ENCODE results near the gene ARHGEF35.
"Not testable (repeated sequence)": the region's sequence is repeated elsewhere in the genome, so short reads cannot be mapped to it uniquely, and the experiment has no call there.

The ARHGEF35 gene

DNA sequence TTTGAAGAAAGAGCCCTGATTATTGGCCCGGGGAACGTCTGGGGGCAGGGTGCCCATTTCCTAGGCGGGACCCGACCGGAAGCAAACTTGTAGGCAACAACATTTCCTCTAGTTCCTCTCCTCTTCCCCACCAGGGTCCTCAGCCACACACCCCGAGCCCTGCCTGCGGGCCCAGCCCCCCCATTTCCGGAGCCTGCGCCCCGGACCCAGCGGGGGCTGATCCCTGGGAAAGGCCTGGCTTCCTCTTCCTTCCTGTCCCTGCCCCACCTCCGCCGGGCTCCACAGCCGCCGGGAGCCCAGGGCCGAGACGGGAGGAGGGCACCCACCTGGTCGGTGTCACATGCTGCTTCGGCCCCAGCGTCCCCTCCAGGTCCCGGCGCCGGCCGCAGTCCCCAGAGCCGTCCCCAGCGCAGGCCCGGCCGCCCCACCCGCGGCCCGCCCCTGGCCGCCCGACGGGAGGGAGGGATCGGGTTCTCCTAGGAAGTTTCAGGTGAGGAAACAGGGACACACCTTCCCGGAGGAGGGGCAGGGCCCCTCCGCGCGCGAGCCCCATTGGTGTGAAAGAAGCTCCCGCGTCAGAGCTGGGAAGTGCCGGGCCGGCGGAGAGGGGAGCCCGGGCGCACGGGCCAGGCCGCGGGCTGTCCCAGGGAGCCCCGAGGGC is at the start of gene ARHGEF35:
Gene ARHGEF35, minus strand, starts transcription at position 622 of the 661 bp plus-strand sequence. CDS start 7,450 bp downstream, outside the sequence.
- not testable (repeated sequence) for DNase-seq

- not testable (repeated sequence) for DNase-seq
These were observed 49.7 kb upstream of the ARHGEF35 start for GRCh38 chr7:144245372-144245771.

GRCh38 chr7:144239365-144239764 is 43.7 kb upstream of the ARHGEF35 start, which contains the start of gene OR2A42:
Gene OR2A42 (minus strand): TSS chr7:144239605. CDS start chr7:144232843, 6,762 bp downstream.
- DNase-seq: not testable (repeated sequence)

- DNase-seq: not testable (repeated sequence)
These were observed 43.0 kb upstream of the ARHGEF35 start for GRCh38 chr7:144238530-144239082.

GRCh38 chr7:144233039-144233438 is 37.4 kb upstream of the ARHGEF35 start:
- DNase-seq: not testable (repeated sequence)

DNA sequence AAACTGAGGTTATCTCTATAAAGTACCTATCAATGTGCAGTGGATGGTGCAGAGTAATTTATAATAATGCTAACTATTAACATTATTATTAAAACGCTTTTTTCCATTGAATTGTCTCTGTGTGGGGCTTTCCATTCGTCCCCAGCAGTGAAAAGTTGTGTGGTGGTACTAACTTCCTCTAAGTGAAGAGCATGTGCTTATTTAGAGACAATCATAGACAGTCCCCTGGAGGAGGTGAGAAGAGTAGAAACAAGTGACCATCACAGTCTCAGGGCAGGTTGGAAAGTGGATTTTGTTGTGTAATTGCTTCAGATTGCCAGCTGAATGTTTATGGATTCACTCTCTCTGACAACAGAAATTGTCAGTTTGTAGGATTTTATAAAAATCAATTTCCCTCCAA is 35.4 kb upstream of the ARHGEF35 start:
- not testable (repeated sequence) for DNase-seq

GRCh38 chr7:144228810-144229209 is 33.2 kb upstream of the ARHGEF35 start:
- not testable (repeated sequence) for DNase-seq

DNA sequence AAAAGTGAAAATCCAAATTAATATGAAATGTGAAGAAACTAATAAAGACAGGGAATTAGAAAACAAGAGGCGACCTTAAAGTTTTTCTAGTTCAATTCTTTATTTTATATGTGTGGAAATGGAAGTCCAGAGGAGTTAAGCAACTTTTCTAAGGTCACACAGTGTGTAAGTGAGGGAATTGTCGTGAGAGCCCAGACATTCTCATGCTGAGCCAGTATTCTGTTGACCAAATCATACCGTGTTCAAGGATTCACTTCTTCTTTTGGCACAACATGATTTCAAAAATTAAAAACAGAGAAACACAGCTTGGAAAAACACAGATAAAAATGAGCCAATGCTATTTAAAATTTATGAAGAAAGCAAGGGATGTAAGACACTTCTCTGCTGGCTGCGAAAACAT is 31.2 kb upstream of the ARHGEF35 start:
- DNase-seq: not testable (repeated sequence)

DNA sequence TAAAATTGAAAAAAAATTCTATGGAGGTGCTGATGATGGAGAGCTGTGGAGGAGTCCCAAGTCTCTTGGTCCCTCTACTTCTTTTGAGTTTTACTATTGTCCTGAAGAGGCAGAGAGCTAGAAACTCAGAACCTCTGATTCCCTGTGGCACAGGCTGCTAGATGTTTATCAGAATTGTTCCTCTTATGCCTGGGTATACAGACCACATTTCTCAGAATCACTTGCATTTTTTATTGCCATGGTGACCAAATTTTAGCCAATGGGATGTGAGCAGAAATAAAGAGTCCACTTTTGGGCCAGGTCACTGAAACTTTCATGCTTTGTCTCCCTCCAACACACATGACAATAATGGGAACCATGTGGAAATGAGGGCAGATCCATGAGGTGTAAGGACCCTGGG is 28.0 kb upstream of the ARHGEF35 start:
- DNase-seq: not testable (repeated sequence)

DNA sequence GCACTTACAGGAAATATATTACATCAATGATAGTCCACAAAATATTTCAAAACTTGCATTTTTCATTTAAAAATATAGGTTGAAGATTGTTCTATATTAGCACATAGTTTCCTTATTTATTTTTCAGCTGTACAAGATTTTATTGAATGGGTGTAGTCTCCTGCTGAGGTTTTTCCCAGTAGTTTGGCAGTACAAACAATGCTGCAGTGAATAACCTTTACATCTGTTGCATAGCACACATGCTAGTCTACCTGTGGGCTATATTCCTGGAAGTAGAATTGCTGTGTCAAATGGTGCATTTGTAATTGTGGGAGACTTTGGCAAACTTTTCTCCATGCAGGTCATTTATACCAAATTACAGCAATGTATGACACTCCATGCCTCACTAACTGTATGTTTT is 24.9 kb upstream of the ARHGEF35 start:
- not testable (repeated sequence) for DNase-seq

DNA sequence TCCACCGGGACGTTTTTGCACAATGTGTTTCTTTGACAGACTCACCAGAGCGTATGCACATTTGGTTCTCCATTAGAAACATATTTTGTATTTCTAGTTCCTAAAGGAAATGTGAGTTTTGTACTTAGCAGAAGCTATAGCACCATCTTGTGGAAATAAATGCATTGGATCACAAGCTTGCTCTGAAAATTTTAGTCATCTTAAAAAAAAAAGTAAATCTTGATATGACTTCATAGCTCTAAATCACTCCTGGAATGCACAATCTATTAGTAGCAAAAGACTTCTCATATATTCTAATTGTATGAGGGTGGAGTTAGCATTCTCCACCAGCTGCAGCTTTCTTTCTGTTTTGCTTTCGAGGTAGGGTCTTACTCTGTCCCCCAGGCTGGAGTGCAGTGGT is 23.5 kb upstream of the ARHGEF35 start:
- not testable (repeated sequence) for DNase-seq

GRCh38 chr7:144218581-144218980 is 22.9 kb upstream of the ARHGEF35 start:
- DNase-seq: not testable (repeated sequence)

- DNase-seq: not testable (repeated sequence)
These were observed 21.6 kb upstream of the ARHGEF35 start for GRCh38 chr7:144217200-144217599.

DNA sequence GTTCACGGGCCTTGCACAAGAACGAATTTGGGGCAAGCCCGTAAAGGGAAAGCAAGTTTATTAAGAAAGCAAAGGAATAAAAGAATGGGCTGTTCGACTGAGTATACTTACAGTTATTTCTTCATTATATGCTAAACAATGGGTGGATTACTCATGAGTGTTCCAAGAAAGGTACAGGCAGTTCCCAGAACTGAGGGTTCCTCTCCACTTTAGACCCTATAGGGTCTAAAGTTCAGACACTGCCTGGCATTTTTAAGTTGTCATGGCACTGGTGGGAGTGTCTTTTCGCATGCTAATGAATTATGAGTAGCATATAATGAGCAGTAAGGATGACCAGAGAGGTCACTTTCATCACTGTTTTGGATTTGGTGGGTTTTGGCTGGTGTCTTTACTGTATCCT is 9.7 kb upstream of the ARHGEF35 start:
- not testable (repeated sequence) for DNase-seq

DNA sequence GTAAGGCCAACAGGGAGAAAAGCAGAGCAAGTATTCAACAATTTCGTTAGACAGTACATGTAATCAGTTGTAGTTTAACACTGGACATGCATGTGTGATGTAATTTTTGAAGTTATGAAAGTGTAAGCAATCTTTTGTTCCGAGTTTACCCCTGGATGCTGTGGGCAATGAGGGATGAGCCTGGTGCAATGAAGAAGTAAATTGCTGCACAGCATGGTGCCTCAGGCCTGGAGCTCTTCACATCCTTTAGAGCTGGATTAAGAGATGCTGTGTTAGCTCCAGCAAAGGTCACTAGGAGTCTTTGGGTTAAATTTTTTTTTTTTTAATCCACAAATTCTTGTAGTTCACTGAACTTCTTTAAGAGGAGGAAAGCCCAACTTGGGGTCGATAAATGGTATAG is 7.5 kb upstream of the ARHGEF35 start:
- DNase-seq: not testable (repeated sequence)

DNA sequence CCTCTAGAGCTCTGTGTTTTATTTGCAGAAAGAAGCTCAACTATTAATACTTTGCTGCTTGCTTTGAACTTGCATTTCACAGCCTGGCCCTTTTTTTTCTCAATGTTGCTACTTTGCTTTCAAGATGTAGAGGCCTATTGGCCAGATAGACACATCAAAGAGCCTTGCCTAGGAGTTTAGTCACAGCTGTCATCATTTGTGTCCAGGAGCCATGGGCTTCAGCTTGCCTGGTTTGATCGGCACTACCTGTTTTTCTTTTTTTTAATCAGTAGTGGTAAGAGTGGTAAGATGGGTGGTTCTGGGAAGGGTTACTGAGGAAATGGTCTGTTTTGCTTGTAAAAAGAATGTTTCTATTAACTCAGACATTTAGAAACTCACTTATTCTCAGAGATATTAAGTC is 6.3 kb upstream of the ARHGEF35 start:
- not testable (repeated sequence) for DNase-seq

GRCh38 chr7:144198934-144199333 is 3.3 kb upstream of the ARHGEF35 start:
- DNase-seq: not testable (repeated sequence)

DNA sequence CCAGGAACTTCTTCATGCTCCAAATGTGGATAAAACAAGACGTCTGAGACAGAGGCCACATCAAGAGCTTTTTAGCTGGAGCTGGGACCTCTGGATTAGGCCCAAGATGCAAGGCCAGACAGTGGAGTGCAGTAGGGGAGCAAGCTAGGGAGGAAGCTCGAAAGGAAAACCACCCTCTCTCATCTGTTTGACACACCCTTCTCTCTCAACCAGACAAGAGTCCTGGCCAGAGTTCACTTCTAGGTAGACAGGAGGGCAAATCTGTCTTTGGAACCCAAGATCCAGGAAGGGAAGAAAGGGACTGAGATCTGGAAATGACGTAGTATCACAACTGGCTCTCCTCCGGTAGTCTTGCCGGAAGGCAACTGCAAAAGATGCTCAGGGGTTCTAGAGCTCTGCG is 1.2 kb downstream of the ARHGEF35 start:
- not testable (repeated sequence) for DNase-seq

DNA sequence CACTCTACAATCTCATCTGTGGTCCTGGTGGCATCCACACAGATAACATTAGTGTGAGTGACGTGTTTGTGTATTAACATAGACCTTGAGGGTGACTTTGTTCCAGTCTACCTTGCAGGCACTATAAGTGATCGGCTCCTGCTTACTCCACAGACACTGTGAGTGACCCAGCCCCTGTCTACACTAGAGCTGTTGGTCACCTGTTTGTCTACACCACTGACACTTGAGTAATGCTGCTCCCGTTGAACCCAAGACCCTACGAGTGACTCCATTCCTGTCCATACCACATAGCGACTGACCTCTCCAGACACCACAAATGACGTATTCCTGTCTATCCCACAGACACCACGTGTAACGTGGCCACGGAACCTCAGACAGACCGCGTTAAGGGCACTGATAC is 1.9 kb downstream of the ARHGEF35 start:
- DNase-seq: not testable (repeated sequence)

GRCh38 chr7:144188578-144189171 is 7.0 kb downstream of the ARHGEF35 start:
- not testable (repeated sequence) for DNase-seq

DNA sequence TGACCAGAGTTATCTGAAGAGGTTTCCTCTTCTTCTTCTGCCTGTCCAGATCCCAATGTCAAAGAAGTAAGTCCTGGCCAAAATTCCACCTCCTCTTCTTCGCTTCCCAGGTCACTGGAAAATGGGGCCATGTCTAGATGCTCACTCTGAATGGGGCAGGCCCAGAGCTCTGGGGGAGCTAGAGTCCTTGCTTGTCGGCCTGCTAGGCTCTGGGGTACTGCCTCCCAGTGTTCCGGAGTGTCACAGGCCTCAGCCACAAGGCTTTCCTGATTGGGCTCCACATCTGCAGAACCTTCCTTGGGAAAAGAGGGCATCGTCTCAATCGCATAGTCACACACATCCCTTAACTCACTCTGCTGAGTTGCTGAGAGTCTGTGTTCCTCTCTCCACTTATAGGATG is 7.8 kb downstream of the ARHGEF35 start:
- DNase-seq: not testable (repeated sequence)

- not testable (repeated sequence) for DNase-seq
These were observed 12.5 kb downstream of the ARHGEF35 start, which contains the start of gene CTAGE4 for GRCh38 chr7:144183166-144183565. Gene CTAGE4 (plus strand): TSS chr7:144183466. CDS start chr7:144183504, 38 bp downstream.

GRCh38 chr7:144179165-144179479 is 16.5 kb downstream of the ARHGEF35 start:
- DNase-seq: not testable (repeated sequence)

Measured in stimulated activated naive CD4-positive, alpha-beta T cell treated with Interleukin-2 at 50 U/mL for 16 hours (primary cell).